GM12891 (cell line): ENCODE data around the gene KLHL7.
"Not testable (repeated sequence)": the region's sequence is repeated elsewhere in the genome, so short reads cannot be mapped to it uniquely, and the experiment has no call there.

Experiments used
- DNase-seq: peaks from one replicate; pipeline ENCODE4 v3.0.0; 2011; ENCODE audit warnings: low spot score; ENCODE audit not compliant: insufficient read length
- FAIRE-seq: peaks from 2 replicates; lab custom pipeline; 2011; peaks lifted over from hg19 to GRCh38; lab: Jason Lieb, UNC
- PAX5 ChIP-seq: IDR thresholded peaks from 2 replicates; pipeline ENCODE4 v1.6.1; 2011; ENCODE audit warnings: low read length, moderate library complexity, mild to moderate bottlenecking; ENCODE audit not compliant: insufficient read depth, severe bottlenecking
- POLR2A ChIP-seq: IDR thresholded peaks from 2 replicates; pipeline ENCODE4 v1.6.1; 2011; ENCODE audit warnings: low read depth, low read length, control low read depth
- POLR2AphosphoS5 ChIP-seq: IDR thresholded peaks from 2 replicates; pipeline ENCODE4 v1.6.1; 2011; ENCODE audit warnings: low read depth, low read length, control low read depth
- POU2F2 ChIP-seq: IDR thresholded peaks from 2 replicates; pipeline ENCODE4 v1.6.1; 2011; ENCODE audit warnings: low read depth, mild to moderate bottlenecking, control low read depth, low read length, moderate library complexity
- SPI1 ChIP-seq: IDR thresholded peaks from 2 replicates; pipeline ENCODE4 v1.6.1; 2011; ENCODE audit warnings: low read depth, low read length, control low read depth
- TAF1 ChIP-seq: IDR thresholded peaks from 2 replicates; pipeline ENCODE4 v1.6.1; 2011; ENCODE audit warnings: low read depth, low read length, control low read depth

The KLHL7 gene

GRCh38 chr7:23168111-23168885 lies 62.7 kb downstream of the KLHL7 start:
- no peak for TF ChIP-seq SPI1
- no peak for TF ChIP-seq POLR2AphosphoS5
- no peak for TF ChIP-seq PAX5
- no peak for TF ChIP-seq TAF1
- TF ChIP-seq POU2F2: no peak
- TF ChIP-seq POLR2A: no peak
- DNase-seq (no peak), FAIRE-seq (no peak)

DNA sequence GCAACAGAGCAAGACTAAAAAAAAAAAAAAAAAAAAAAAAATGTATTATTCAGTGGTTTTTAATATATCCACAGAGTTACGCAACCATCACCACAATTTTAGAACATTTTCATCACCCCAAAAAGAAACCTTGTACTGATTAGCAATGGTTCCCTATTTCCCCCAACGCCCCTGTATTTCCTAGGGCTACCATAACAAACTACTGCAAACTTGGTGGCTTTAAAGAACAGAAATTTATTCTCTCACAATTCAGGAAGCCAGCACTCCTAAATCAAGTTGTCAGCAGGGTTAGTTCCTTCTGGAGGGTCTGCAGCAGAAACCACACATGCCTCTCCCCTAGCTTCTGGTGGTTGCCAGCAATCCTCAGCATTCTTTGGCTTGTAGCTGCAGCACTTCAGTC lies 70.4 kb downstream of the KLHL7 start:
- TF ChIP-seq PAX5 (no peak), POLR2A (no peak), POLR2AphosphoS5 (no peak), TAF1 (no peak), POU2F2 (no peak), SPI1 (no peak)
- DNase-seq: no peak
- FAIRE-seq: no peak

GRCh38 chr7:23181684-23182553 lies 76.3 kb downstream of the KLHL7 start, which contains the start of gene NUP42:
NUP42 (plus strand) TSS chr7:23182048; CDS start chr7:23182086, 38 bp downstream.
- DNase-seq (peak; percentile 67), FAIRE-seq (peak; percentile 99)
- TF ChIP-seq SPI1: no peak
- peak; percentile 74 for TF ChIP-seq TAF1
- peak; percentile 90 for TF ChIP-seq POLR2AphosphoS5
- TF ChIP-seq POLR2A: peak; percentile 94
- no peak for TF ChIP-seq POU2F2

GRCh38 chr7:23183279-23184012 lies 77.9 kb downstream of the KLHL7 start:
- FAIRE-seq (no peak), DNase-seq (no peak)
- peak; percentile 84 for TF ChIP-seq SPI1
- TF ChIP-seq POLR2AphosphoS5: no peak
- TF ChIP-seq PAX5: no peak

DNA sequence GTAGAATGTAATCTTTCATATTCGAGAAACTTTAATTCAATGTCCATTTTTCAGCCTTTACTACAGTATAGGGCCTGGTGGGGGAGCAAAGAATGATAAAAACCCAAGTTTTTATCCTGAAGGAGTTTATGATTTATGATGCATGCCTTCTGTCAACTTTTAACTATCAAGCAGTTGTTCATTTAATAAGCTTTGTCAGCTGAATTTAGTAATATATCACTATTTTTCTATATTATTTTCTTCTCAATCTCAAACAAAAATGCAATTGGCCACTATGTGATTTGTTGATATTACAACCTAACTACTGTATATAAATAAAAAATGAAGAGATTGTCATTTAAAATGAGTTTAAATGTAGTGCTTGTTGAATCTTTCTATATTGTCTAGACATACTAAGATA lies 78.7 kb downstream of the KLHL7 start:
- TF ChIP-seq POU2F2 (no peak), SPI1 (no peak)
- FAIRE-seq: no peak
- no peak for DNase-seq

DNA sequence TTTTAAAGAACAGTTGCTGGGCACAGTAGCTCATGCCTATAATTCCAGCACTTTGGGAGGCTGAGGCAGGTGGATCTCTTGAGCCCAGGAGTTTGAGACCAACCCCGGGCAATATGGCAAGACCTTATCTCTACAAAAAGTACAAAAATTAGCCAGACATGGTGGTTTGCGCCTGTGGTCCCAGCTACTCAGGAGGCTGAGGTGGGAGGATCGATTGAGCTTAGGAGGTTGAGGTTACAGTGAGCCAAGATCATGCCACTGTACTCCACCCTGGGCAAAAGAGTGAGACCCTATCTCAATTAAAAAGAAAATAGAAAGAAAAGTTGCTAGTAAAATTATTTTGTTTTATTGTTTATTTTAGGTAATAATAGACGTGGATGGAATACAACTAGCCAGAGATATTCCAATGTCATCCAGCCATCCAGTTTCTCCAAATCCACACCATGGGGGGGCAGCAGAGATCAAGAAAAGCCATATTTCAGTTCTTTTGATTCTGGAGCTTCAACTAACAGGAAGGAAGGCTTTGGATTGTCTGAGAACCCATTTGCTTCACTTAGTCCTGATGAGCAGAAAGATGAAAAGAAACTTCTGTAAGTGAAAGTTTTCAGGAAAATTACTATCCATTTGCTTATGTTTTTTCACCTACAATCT lies 79.2 kb downstream of the KLHL7 start:
- no peak for FAIRE-seq

GRCh38 chr7:23185980-23186379 lies 80.4 kb downstream of the KLHL7 start:
- DNase-seq (no peak), FAIRE-seq (no peak)
- no peak for TF ChIP-seq TAF1
- TF ChIP-seq POLR2AphosphoS5: no peak
- no peak for TF ChIP-seq PAX5
- TF ChIP-seq SPI1: no peak
- TF ChIP-seq POLR2A: no peak
- no peak for TF ChIP-seq POU2F2

More for the DNA sequence above, 79.2 kb downstream of the KLHL7 start:
- TF ChIP-seq POLR2AphosphoS5: no peak
- TF ChIP-seq POU2F2: no peak
- no peak for TF ChIP-seq TAF1
- DNase-seq: no peak

DNA sequence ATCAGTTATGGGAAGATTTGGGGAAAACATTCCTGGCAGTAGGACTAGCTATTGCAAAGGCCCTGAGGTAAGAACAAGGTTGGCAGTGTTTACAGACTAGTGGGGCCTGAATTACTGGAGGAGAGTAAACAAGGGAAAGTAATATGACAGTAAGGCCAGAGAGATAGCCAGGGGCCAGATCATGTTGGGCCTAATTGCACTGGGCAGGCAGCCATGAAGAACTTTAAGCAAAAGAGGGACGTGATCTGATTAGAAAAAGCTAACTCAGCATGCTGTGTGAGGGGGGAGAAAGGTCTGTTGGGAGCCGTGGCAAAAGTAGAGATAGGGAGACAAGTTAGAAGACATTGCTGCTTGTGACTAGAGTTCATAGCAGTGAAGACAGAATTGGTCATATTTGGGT lies 85.4 kb downstream of the KLHL7 start:
- FAIRE-seq (no peak), DNase-seq (no peak)
- no peak for TF ChIP-seq POLR2AphosphoS5
- no peak for TF ChIP-seq PAX5
- no peak for TF ChIP-seq POU2F2

GRCh38 chr7:23193650-23194227 lies 88.2 kb downstream of the KLHL7 start:
- DNase-seq, FAIRE-seq: not testable (repeated sequence)
